GM21526 (cell line): ENCODE data around the gene GIMAP8.
A peak's percentile ranks its signal among the peaks of the same experiment; 100 is the strongest.

ENCODE experiments used
- ATAC-seq: cut with Tn5 transposase; IDR thresholded peaks from one replicate; pipeline ENCODE4 v1.9.1; 2021; ENCODE audit warnings: moderate library complexity; ENCODE audit not compliant: unreplicated experiment, low FRiP score

GIMAP8 gene

GRCh38 chr7:150410680-150411346 is 39.6 kb upstream of the GIMAP8 start:
- ATAC-seq = no peak

DNA sequence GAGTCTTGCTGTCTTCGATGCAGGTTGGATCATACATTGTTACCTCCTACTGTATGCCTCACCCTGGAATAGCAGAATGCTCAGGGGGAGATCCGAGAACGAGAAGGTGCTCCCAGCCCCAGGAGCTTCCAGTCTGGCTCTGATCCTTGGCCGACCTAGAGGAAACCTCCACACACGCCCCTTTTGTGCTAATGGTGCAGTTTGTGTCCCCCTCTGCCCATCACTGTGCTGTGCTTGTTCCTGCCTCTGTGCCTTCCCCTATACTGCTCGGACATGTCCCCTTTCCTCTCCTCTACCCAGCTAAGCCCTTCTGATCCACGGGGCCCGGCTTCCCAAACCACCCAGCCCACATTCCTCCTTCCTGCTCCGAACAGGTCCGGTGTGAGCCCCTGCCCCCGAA is 38.8 kb upstream of the GIMAP8 start:
- no peak for ATAC-seq

GRCh38 chr7:150412016-150412415 is 38.4 kb upstream of the GIMAP8 start:
- no peak for ATAC-seq

- ATAC-seq = no peak
Observed at GRCh38 chr7:150412518-150413488, 37.6 kb upstream of the GIMAP8 start.

DNA sequence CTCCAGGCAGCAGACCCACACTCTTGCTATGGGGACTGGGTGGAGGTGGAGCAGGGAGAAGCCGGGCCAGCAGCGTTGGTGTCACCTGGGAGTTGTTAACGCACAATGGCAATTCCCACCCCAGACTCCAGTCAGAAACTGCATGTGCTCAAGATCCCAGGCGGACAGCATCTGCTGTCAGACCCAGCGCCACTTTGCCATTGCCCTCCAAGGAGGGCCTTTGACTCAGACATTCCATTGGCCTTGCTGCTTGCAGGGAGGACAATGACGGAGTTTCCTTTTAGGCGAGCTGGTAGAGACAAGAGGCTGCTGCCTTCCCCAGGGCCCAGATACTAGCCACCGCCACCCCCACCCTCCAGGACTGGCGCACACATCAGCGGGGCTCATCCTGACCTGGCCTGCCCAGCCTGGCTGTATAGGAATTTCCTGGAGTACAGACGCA is 36.8 kb upstream of the GIMAP8 start:
- no peak for ATAC-seq

DNA sequence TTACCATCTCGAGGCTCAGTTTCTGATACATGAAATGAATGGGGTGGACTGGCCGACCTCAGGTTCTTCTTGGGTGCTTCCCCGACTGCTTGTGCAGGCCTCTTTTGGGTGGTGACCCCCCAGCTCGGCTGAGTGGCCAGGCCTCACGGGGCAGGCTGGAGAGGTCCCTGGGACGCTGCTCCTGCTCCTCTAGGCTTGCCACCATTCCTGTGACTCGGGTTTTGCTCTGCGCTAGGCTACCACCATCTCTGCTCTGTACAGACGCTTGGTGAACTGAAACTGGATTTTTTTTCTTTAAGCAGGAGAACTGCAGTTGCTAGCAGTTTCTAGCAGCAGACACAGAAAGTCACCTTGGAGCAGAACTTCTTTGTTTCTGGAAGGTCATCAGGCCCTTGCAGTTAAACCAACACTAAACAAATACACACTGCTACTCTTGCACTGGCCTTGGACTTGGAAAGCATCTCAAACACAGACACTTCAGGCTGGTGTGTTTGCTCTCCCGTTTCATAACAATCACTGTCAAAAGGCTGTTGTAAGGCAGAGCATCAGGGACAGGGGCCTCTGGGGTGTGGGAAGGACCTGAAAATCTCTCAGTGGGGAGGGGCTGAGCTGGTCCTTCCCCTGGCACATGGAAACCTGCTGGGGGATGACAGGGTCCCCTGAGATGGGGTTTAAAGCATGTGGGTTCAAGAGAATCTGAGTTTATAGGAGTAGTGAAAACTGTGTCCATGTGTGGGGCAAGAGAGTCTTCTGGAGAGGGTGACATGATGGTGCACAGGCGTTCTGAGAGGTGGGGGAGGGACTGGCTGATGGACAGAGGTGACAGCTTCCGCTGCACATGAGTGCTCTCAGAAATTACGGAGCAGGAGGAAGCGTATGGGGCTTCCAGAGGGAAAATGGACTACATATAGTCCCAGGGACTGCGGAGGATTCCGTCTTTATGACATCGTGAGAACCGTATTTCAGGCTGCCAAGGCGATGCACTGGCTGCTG is 35.0 kb upstream of the GIMAP8 start:
- ATAC-seq = no peak

DNA sequence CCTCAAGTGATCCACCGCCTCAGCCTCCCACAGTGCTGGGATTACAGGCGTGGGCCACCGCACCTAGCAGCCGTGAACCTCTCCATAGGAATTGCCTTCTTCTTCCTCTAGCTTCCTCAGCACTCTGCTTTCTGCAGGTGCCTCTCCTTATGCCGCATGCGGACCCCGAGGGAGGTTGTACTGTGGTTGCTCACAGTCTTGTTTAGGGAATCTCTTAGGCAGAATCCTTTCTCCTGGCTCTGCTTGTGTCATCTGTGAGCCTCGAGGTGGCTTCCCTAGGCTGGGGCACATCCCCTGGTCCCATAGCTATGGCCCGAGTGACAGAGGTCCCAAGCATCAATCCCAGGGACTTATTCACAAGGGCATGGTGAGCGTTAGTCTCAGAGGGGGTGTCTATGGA is 33.2 kb upstream of the GIMAP8 start:
- no peak for ATAC-seq

DNA sequence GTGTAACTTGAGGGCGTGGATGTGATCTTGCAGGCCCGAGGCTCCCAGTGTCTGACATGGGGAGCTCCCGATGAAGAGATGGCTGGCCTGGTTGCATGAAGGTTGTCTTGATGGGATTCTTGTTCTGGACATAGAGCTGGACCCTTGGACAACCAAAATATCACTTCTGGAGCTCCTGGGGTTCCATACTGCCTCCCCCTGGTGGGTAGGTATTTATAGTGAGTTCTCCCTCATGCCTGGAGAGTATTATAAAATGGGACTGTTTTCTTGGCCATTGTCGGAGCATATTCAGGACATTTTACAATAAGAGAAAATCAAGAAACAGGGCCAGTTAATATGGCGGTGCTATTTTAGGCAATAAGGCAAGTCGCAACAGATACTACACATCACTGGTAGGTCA is 32.6 kb upstream of the GIMAP8 start:
- ATAC-seq = no peak

DNA sequence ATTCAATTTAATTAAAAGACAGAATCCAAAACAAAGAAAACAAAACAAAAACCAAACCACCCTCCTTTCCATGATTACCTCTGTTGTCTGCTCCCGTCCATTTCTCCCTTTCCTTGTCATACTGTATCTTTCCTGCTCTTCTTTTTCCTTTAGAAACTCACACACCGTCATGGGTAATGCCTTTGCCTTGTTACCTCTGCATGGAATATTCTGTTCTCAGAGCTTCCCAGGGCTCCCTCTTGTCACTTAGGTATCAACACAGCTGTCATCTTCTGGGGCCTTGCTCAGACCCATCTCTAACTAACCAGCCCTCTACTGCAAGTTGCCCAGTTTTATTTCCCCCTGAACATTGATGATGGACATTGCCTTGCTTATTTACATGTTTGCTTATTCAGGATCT is 30.2 kb upstream of the GIMAP8 start:
- ATAC-seq = no peak

DNA sequence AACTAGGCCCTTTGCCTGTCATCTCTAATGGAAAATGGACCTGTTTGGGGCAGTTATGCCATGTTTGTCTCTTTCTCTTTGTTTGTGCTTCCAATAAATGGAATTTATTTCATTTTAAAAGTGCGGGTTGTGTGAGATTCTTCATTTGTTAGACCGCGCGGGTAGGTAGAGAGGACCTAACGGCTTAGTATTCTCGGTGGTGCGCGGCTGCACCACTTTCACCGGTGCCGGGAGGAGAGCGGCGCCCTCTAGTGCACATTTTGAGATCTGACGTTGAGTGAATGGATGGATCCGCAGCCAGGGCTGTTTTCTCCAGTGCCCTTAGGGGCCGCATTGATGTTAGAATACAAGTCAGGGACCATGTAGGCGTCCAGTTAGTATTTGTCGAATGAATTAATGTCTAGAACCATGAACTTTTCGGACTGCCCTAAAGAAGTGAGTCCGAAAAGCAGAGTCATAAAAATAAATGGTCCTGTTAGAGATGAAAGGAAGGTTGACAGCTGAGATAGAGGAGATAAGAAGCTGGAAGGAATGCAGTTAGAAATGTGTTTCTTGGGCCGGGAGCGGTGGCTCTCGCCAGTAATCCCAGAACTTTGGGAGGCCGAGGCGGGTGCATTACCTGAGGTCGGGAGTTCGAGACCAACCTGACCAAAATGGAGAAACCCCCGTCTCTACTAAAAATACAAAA is 29.3 kb upstream of the GIMAP8 start:
- ATAC-seq = peak; percentile 90

DNA sequence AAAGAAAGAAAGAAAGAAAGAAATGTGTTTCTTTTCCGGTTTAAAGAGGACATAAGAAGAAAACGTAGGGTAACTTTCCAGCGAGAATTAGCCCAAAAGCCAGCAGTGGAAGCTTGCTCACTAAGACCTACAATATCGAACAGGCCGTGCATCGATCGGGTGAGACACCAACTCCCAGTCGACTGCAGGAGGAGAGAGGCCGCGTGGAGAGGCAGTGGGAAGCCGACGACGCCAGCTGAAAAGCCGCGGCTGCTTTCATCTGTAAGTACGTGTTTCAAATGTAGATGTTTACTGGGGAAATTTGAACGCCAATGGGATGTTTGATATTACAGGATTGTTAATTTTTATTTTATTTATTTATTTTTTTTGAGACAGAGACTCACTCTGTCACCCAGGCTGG is 28.6 kb upstream of the GIMAP8 start:
- ATAC-seq = no peak

- no peak for ATAC-seq
Observed at GRCh38 chr7:150425670-150426069, 24.8 kb upstream of the GIMAP8 start.

DNA sequence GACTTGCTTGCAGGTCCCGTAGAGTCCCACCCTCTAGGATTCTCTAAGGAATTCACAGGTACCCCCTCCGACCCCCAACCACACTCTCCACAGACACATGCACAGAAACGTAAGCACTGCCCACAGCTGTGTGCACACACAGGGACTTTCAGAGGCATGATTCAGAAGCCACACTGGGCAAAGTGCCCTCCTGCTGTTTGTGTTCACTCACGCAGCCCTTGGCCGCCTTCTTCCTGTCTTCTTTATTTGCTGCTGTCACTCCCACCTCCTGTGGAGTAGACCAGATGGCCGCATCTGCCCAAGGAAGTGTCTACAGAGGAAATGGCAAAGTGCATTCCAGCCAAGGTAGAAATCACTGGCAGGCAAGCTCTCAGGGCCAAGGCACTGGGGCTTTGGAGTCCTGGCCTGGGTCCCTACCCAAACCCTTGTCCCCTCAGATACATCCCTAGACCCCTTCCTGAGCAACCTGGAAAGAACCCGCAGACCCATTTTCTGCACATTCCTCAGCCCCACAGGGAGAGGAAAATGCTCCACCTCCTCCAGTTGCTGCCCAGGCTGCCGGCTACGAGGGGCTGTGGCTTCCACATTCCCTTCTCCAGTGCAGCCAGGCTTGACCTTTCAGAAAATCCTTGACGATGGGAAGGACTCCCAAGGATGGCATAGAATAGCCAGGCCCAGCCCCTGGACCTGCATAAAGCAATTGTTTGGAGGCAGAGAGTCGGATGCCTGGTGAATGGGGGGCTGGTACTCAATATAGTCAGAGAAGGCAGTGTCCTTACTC is 21.6 kb upstream of the GIMAP8 start:
- ATAC-seq = no peak

- no peak for ATAC-seq
Observed at GRCh38 chr7:150429699-150430098, 20.7 kb upstream of the GIMAP8 start.

DNA sequence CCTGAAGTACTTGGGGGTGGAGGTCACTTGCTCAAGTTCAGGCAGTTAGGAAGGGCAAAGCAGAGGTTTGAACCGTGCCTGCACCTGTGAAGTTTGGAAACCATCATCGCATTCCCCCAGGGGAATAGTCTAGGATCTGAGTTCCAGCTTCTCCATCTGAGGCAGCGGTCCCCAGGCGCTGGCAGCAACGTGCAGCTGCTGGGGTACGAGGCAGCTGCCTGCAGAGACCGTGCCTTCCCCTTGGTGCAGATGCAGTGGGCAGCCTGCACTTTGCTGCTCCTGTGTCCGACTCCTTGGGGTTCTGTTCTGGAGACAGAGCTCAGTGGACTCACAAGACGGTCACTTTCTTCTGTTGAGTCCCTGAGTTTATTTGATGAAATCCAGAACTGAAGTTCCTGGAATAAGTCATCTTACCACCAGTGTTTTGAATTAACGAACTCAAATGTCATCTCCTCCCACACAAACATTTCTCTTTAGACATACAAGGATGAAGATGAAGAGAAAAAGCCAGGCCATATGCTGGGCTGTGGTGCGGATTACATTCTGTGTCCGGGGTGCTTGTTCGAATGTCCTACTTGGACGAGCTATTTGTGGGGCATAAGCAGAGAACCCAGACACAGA is 19.9 kb upstream of the GIMAP8 start:
- no peak for ATAC-seq

DNA sequence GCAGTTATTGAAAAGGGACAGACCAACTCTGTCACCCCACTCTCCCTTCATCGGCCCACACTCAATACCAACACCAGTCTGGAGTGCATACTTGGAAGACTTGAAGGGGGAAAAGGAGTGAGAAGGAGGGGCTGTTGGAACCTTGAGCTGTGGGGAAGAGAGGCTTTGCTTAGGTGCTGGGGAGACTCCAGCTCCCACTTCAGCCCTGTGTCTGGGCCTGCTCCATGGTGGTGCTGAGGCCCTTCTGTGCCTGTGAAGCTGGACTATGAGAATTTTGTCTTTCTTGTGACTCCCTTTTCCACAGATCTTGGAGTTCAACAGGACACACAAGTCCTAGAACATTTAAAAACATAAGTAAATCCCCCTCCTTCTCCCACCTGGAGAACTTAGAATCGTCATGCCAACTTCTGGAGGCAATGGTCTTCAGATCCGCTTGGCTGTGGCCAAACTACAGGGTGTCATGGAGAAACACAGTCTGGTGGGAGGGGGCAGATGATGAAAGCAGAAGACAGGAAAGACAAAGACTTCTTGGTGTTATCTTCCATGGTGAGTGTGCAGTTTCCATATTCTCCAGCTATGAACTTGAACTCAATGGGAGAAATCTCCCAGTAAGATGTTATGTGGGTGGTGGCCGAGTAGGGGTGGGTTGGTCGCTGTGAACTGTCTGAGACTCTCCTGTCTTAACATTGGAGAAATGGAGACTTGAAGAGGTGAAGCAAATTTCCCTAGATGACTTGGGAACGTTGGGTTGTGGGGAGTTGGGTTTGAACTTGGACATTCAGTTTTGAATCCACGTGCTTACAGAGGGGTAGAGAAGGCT is 18.4 kb upstream of the GIMAP8 start:
- ATAC-seq = no peak

- ATAC-seq = no peak
Observed at GRCh38 chr7:150432915-150433892, 17.2 kb upstream of the GIMAP8 start.
